VCaP (cell line): ENCODE measurements around the gene PKP1.
A peak's percentile ranks its signal among the peaks of the same experiment; 100 is the strongest.

ENCODE experiments used
- H3K27ac ChIP-seq: fragments of 450-650 bp; 2 replicates; pipeline ENCODE4 v1.5.1; 2017
- CTCF ChIP-seq: fragments of 450-650 bp; conservative IDR thresholded peaks from 2 replicates; pipeline ENCODE4 v1.5.1; 2017; ENCODE audit warnings: mild to moderate bottlenecking, moderate library complexity

The PKP1 gene

GRCh38 chr1:201275253-201275666 lies 8.0 kb upstream of the PKP1 start:
- no peak overlapping the region for H3K27ac ChIP-seq
- no peak for TF ChIP-seq CTCF

- TF ChIP-seq CTCF = no peak
- H3K27ac ChIP-seq = no peak overlapping the region; the same call in 1 of the 2 replicates
Measured at GRCh38 chr1:201276891-201277290, 6.4 kb upstream of the PKP1 start.

GRCh38 chr1:201277441-201277840 lies 5.9 kb upstream of the PKP1 start:
- TF ChIP-seq CTCF = no peak

GRCh38 chr1:201279313-201279712 lies 4.0 kb upstream of the PKP1 start:
- H3K27ac ChIP-seq = peak overlapping the region; percentile 97
- no peak for TF ChIP-seq CTCF

More at GRCh38 chr1:201277441-201277840, 5.9 kb upstream of the PKP1 start:
- H3K27ac ChIP-seq = no peak overlapping the region; the same call in 1 of the 2 replicates

- no peak for TF ChIP-seq CTCF
Measured at GRCh38 chr1:201280884-201281283, 2.4 kb upstream of the PKP1 start.

GRCh38 chr1:201281573-201281972 lies 1.7 kb upstream of the PKP1 start:
- no peak for TF ChIP-seq CTCF
- H3K27ac ChIP-seq = peak overlapping the region; percentile 97

More at GRCh38 chr1:201280884-201281283, 2.4 kb upstream of the PKP1 start:
- H3K27ac ChIP-seq = peak overlapping the region; percentile 97

- TF ChIP-seq CTCF = no peak
- H3K27ac ChIP-seq = peak overlapping the region; percentile 97
Measured at GRCh38 chr1:201282216-201282615, 1.1 kb upstream of the PKP1 start.
